IMR-90 (cell line): ENCODE data around the gene ZBTB48. TPM values are rescaled to one million over a fixed set of nuclear protein-coding genes. Genes with fewer than 3 reads are reported as not detected.

Experiments used
- ATAC-seq: fragments of 200-7000 bp; cut with Tn5 transposase; 2 replicates; pipeline ENCODE4 v1.9.1; 2020; ENCODE audit warnings: low read depth, mild to moderate bottlenecking, moderate library complexity
- BruUV-seq: library from RNA; stranded (reverse); fragments of 400-500 nt; replicated peaks from 2 replicates; lab custom pipeline; 2021; lab: Mats Ljungman, UMichigan
- CTCF ChIA-PET: fragments of 300-600 bp; formaldehyde crosslinking; extraction: SDS; loops from one replicate; lab custom pipeline; 2021; ENCODE audit warnings: antibody characterized with exemption; lab: Yijun Ruan, JAX
- POLR2A ChIA-PET: fragments of 300-600 bp; sonication (Branson Sonifier 250); formaldehyde crosslinking; loops from one replicate; lab custom pipeline; 2022; ENCODE audit warnings: antibody characterized with exemption; ENCODE audit not compliant: unreplicated experiment; lab: Charles Lee
- DNase-seq: peaks from one replicate; pipeline ENCODE4 v3.0.0; 2013
- H2AFZ ChIP-seq: replicated peaks from 2 replicates; pipeline ENCODE3; 2013; ENCODE audit warnings: low read length, mild to moderate bottlenecking; ENCODE audit not compliant: poor library complexity
- H2AK5ac ChIP-seq: 2 replicates; pipeline ENCODE4 v1.6.1; 2013; ENCODE audit warnings: low read depth, low read length, inconsistent platforms
- H2AK9ac ChIP-seq: replicated peaks from 2 replicates; pipeline ENCODE3; 2013; ENCODE audit warnings: mild to moderate bottlenecking, low read depth, low read length, moderate library complexity; ENCODE audit not compliant: poor library complexity
- H2BK120ac ChIP-seq: 2 replicates; pipeline ENCODE4 v1.6.1; 2013; ENCODE audit warnings: low read depth, low read length, inconsistent platforms
- H2BK15ac ChIP-seq: 3 replicates; pipeline ENCODE4 v1.6.1; 2013; ENCODE audit warnings: low read depth, low read length, inconsistent platforms
- H2BK20ac ChIP-seq: 2 replicates; pipeline ENCODE4 v1.6.1; 2013; ENCODE audit warnings: low read depth, mild to moderate bottlenecking, inconsistent platforms, low read length, moderate library complexity
- H2BK5ac ChIP-seq: 2 replicates; pipeline ENCODE4 v1.6.1; 2013; ENCODE audit warnings: mild to moderate bottlenecking, low read depth, low read length, inconsistent platforms; ENCODE audit not compliant: poor library complexity, severe bottlenecking
- H3K14ac ChIP-seq: replicated peaks from 2 replicates; pipeline ENCODE4 v1.6.1; 2013; ENCODE audit warnings: low read depth, low read length, inconsistent platforms
- H3K18ac ChIP-seq: 2 replicates; pipeline ENCODE4 v1.6.1; 2013; ENCODE audit warnings: low read depth, low read length, control low read depth
- H3K23ac ChIP-seq: 2 replicates; pipeline ENCODE4 v1.6.1; 2013; ENCODE audit warnings: low read depth, low read length, inconsistent platforms
- H3K27ac ChIP-seq: 2 replicates; pipeline ENCODE4 v1.5.1; 2013; ENCODE audit warnings: mild to moderate bottlenecking, control low read depth, low read length; ENCODE audit not compliant: insufficient read depth
- H3K27me3 ChIP-seq: 2 replicates; pipeline ENCODE4 v1.6.1; 2013; ENCODE audit warnings: low read length; ENCODE audit not compliant: control insufficient read depth, insufficient read depth
- H3K36me3 ChIP-seq: 2 replicates; pipeline ENCODE4 v1.6.1; 2013; ENCODE audit warnings: low read length, mixed read lengths; ENCODE audit not compliant: control insufficient read depth, insufficient read depth
- H3K4ac ChIP-seq: 2 replicates; pipeline ENCODE4 v1.6.1; 2013; ENCODE audit warnings: low read depth, low read length, inconsistent platforms
- H3K4me1 ChIP-seq: 2 replicates; pipeline ENCODE4 v1.6.1; 2013; ENCODE audit warnings: low read length, mixed read lengths; ENCODE audit not compliant: control insufficient read depth, insufficient read depth
- H3K4me2 ChIP-seq: 2 replicates; pipeline ENCODE4 v1.6.1; 2013; ENCODE audit warnings: low read depth, mild to moderate bottlenecking, control low read depth, low read length, moderate library complexity
- H3K4me3 ChIP-seq: 2 replicates; pipeline ENCODE4 v1.5.1; 2013; ENCODE audit warnings: low read depth, mild to moderate bottlenecking, control low read depth, low read length, moderate library complexity; ENCODE audit not compliant: insufficient read depth
- H3K56ac ChIP-seq: 2 replicates; pipeline ENCODE4 v1.6.1; 2013; ENCODE audit warnings: low read length, inconsistent platforms; ENCODE audit not compliant: insufficient read depth; ENCODE audit errors: extremely low read depth
- H3K79me1 ChIP-seq, 2 experiments: 2 replicates each; pipeline ENCODE4 v1.6.1; 2013; ENCODE audit warnings: low read length in 2 of 2, inconsistent platforms in 1 of 2, low read depth in 1 of 2
- H3K9ac ChIP-seq: 2 replicates; pipeline ENCODE4 v1.6.1; 2013; ENCODE audit warnings: low read depth, low read length, control low read depth
- H3K9me1 ChIP-seq: 2 replicates; pipeline ENCODE4 v1.6.1; 2013; ENCODE audit warnings: low read length, inconsistent platforms; ENCODE audit not compliant: insufficient read depth
- H3K9me3 ChIP-seq: 2 replicates; pipeline ENCODE4 v1.6.1; 2013; ENCODE audit warnings: low read length; ENCODE audit not compliant: control insufficient read depth, insufficient read depth
- H4K20me1 ChIP-seq: 2 replicates; pipeline ENCODE4 v1.6.1; 2013; ENCODE audit warnings: low read length, inconsistent platforms; ENCODE audit not compliant: insufficient read depth
- H4K5ac ChIP-seq: 2 replicates; pipeline ENCODE4 v1.6.1; 2013; ENCODE audit warnings: mild to moderate bottlenecking, low read depth, low read length, control low read depth
- H4K8ac ChIP-seq, 2 experiments: 2 replicates each; pipeline ENCODE4 v1.6.1; 2013; ENCODE audit warnings: low read depth in 2 of 2, low read length in 2 of 2, control low read depth in 1 of 2, inconsistent platforms in 1 of 2
- H4K91ac ChIP-seq: 2 replicates; pipeline ENCODE4 v1.6.1; 2013; ENCODE audit warnings: low read depth, low read length, inconsistent platforms; ENCODE audit not compliant: insufficient read depth
- FOS ChIP-seq: fragments of 150-350 bp; IDR thresholded peaks from 2 replicates; pipeline ENCODE4 v1.6.1; 2016; ENCODE audit warnings: low read depth, low read length
- MAZ ChIP-seq: IDR thresholded peaks from 2 replicates; pipeline ENCODE4 v1.6.1; 2012; ENCODE audit warnings: low read depth, mild to moderate bottlenecking, low read length, improper control_type of control experiment, moderate library complexity, borderline replicate concordance
- MXI1 ChIP-seq: IDR thresholded peaks from 2 replicates; pipeline ENCODE4 v1.6.1; 2012; ENCODE audit warnings: low read depth, mild to moderate bottlenecking, low read length, moderate library complexity, borderline replicate concordance
- POLR2A ChIP-seq: IDR thresholded peaks from 2 replicates; pipeline ENCODE4 v1.6.1; 2012; ENCODE audit warnings: mild to moderate bottlenecking, low read depth, low read length
- WGBS, 2 experiments: methylation state at CpG; one replicate each; pipeline versions ENCODE4 v1.1.5 to v1.1.7; 2013; ENCODE audit warnings: missing lambda C conversion rate in 2 of 2; ENCODE audit not compliant: insufficient read length in 1 of 2; ENCODE audit errors: extremely low coverage in 2 of 2; 5-methylcytosine and 5-hydroxymethylcytosine counted together
- dilution Hi-C: fragments of 300-500 bp; cut with HindIII; formaldehyde crosslinking; loops from one replicate; pipeline ENCODE4 v1.14.3; 2018; ENCODE audit warnings: low sequenced_read_pairs; ENCODE audit not compliant: unreplicated experiment
- in situ Hi-C: fragments of 300-500 bp; cut with MboI; formaldehyde crosslinking; loops from 3 replicates; pipeline ENCODE4 v1.14.3; 2019; ENCODE audit warnings: low sequenced_read_pairs, inconsistent platforms, mixed read lengths
- intact Hi-C: fragments of 100-400 bp; cut with micrococcal nuclease; formaldehyde crosslinking; loops from 2 replicates; pipeline ENCODE4 v1.10.0; 2022
- polyA plus RNA-seq, 3 experiments: library from polyadenylated mRNA; depleted of rRNA; stranded (reverse); fragments of >200 nt; gene quantifications; 2 replicates each; pipeline ENCODE4 v1.2.3, GENCODE V29; 2012; ENCODE audit warnings: low replicate concordance in 1 of 3
- total RNA-seq: library from RNA; depleted of rRNA; stranded (reverse); fragments of >200 nt; gene quantifications from 2 replicates; pipeline ENCODE4 v1.2.3, GENCODE V29; 2012

ZBTB48 gene
- total and polyA plus RNA-seq, 2 of the 4 experiments (the other 2 are of a cell fraction), result 9.3 to 17.5 TPM

DNA sequence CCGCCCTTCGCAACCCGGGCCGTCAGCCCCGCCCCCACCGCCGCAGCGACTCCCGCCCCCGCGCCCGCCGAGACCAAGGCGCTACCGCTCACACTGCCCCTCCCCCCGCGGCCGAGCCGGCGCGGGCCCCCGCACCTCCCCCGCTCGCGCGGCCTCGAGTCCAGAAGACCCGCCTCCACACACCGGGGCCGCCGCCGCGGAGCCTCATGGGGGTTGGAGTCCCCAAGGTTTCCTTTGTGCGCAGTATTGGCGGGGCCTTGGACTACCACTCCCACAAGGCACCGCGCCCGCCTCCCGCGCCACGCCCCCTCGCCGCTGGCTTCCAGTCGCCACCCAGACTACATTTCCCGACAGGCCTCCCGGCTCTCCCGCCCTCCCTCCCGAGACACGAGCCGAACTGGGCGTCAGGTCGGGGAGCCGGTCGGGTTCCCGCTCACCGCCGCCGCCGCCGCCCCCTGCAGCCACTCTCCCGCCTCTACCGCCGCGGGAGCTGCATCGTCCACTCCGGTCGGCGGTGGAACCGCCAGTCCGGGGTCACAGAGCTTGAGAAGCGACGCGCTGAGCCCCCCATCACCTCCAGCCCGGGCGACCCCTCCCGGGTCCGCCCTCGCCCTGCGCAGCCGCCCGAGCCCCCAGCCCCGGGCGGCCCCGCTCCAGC is 33.7 kb downstream of the ZBTB48 start, which contains the start of gene PHF13:
Gene PHF13, plus strand, starts transcription at position 371 of the 658 bp plus-strand sequence. CDS start 336 bp downstream, outside the sequence.
- H2AK5ac ChIP-seq, result peak within 1 kb of the TSS; percentile 63
- H2BK15ac ChIP-seq, result peak within 1 kb of the TSS; percentile 4; the same call in 1 of the 3 replicates
- H4K5ac ChIP-seq, result peak within 1 kb of the TSS; percentile 44; the same call in 1 of the 2 replicates
- no peak within 1 kb of the TSS for H2BK20ac ChIP-seq
- H2BK120ac ChIP-seq, result peak within 1 kb of the TSS; percentile 53; the same call in 1 of the 2 replicates
- peak within 1 kb of the TSS; percentile 50 for H4K91ac ChIP-seq
- ChIA-PET CTCF (no interaction called here), POLR2A (no interaction called here)
- H3K23ac ChIP-seq, result peak within 1 kb of the TSS; percentile 90
- 0% methylated on average over 22 of the region's 84 CpGs; no CpG with 5 or more reads in 1 of the 2 experiments for WGBS, 2 experiments
- H3K27me3 ChIP-seq, result no peaks in the 10 kb centered on the region
- H3K4me2 ChIP-seq, result peak within 1 kb of the TSS; percentile 90
- H3K9me1 ChIP-seq, result no peaks in the 10 kb centered on the region; the same call in 1 of the 2 replicates
- intact Hi-C loops, result loop anchor here (1.0 kb wide), 1 partner anchor 9 kb away; no protein-coding TSS in a partner anchor
- no TSS peak for BruUV-seq
- peak within 1 kb of the TSS; percentile 84 for H3K18ac ChIP-seq
- peak within 1 kb of the TSS; percentile 93 for H3K27ac ChIP-seq
- peak within 1 kb of the TSS; percentile 97 for H3K4me3 ChIP-seq
- peak within 1 kb of the TSS; percentile 79 for H3K4ac ChIP-seq
- H4K8ac ChIP-seq, result peak within 1 kb of the TSS; percentile 3 to 61; a peak in 3 of 4 replicates
- peak within 1 kb of the TSS; percentile 93 for H2BK5ac ChIP-seq
- H3K56ac ChIP-seq, result peak within 1 kb of the TSS; percentile 84
- H3K9me3 ChIP-seq, result no peaks in the 10 kb centered on the region
- peak within 1 kb of the TSS; percentile 86 for H3K9ac ChIP-seq
- peaks cover 26% of the 10 kb centered on the region for H4K20me1 ChIP-seq
- H2AFZ ChIP-seq, result peak within 1 kb of the TSS; percentile 95
- H3K14ac ChIP-seq, result peak within 1 kb of the TSS; percentile 94
- peaks cover 20 to 44% of the 10 kb centered on the region in 2 experiments for H3K79me1 ChIP-seq
- in situ Hi-C loops, result no loop called here
- peaks cover 5% of the 10 kb centered on the region for H3K4me1 ChIP-seq
- TF ChIP-seq MAZ, result peak; percentile 78; the same call in 1 of the 2 replicates
- TF ChIP-seq MXI1, result peak; percentile 54; the same call in 1 of the 2 replicates
- TF ChIP-seq POLR2A, result 0 out of 2 replicates have a peak, but pooled peaks have one; percentile 43
- TF ChIP-seq FOS, result no peak
- ATAC-seq, result peak; percentile 91
- DNase-seq, result peak; percentile 99
- peaks cover 6% of the 10 kb centered on the region for H3K36me3 ChIP-seq
- dilution Hi-C loops, result no loop called here
- H2AK9ac ChIP-seq, result peak within 1 kb of the TSS; percentile 99
